KMS-11 (cell line): ENCODE data around the gene EVI5.

Experiments used
- H2AFZ ChIP-seq: fragments of 200-600 bp; sonication (generic); 2 replicates; pipeline ENCODE4 v1.6.1; 2016; ENCODE audit warnings: antibody characterized with exemption, mixed run types, low read depth
- H3K27ac ChIP-seq: fragments of 200-600 bp; sonication (generic); 2 replicates; pipeline ENCODE4 v1.6.1; 2016; ENCODE audit warnings: mild to moderate bottlenecking, mixed run types
- H3K27me3 ChIP-seq: fragments of 200-600 bp; sonication (generic); 2 replicates; pipeline ENCODE4 v1.6.1; 2017; ENCODE audit warnings: mild to moderate bottlenecking, low read depth, mixed run types, moderate library complexity; ENCODE audit not compliant: insufficient read depth
- H3K36me3 ChIP-seq: fragments of 200-600 bp; sonication (generic); 2 replicates; pipeline ENCODE4 v1.6.1; 2017; ENCODE audit warnings: mild to moderate bottlenecking, mixed run types; ENCODE audit not compliant: insufficient read depth
- H3K4me1 ChIP-seq: fragments of 200-600 bp; sonication (generic); 2 replicates; pipeline ENCODE4 v1.6.1; 2016; ENCODE audit warnings: mild to moderate bottlenecking, low read depth, mixed run types; ENCODE audit not compliant: poor library complexity, severe bottlenecking
- H3K4me2 ChIP-seq: fragments of 200-600 bp; sonication (generic); 2 replicates; pipeline ENCODE4 v1.7.0; 2016; ENCODE audit warnings: mild to moderate bottlenecking, mixed run types
- H3K4me3 ChIP-seq: fragments of 200-600 bp; sonication (generic); IDR thresholded peaks from 2 replicates; pipeline ENCODE4 v1.6.1; 2017; ENCODE audit warnings: low read depth, low read length, mixed read lengths; ENCODE audit not compliant: insufficient read depth
- H3K79me2 ChIP-seq: fragments of 200-600 bp; sonication (generic); 2 replicates; pipeline ENCODE4 v1.6.1; 2016; ENCODE audit warnings: low read depth, mixed run types; ENCODE audit not compliant: insufficient read depth
- H3K9ac ChIP-seq: fragments of 200-600 bp; sonication (generic); 2 replicates; pipeline ENCODE4 v1.6.1; 2016; ENCODE audit warnings: mild to moderate bottlenecking, mixed run types
- H4K20me1 ChIP-seq: fragments of 200-600 bp; sonication (generic); 2 replicates; pipeline ENCODE4 v1.6.1; 2016; ENCODE audit warnings: mild to moderate bottlenecking, mixed run types; ENCODE audit not compliant: insufficient read depth
- TF ChIP-seq, protein P1 (sequence below): fragments of 200-600 bp; sonication (generic); conservative IDR thresholded peaks from 2 replicates; pipeline ENCODE4 v1.6.1; 2017; ENCODE audit warnings: low read depth, mild to moderate bottlenecking, antibody characterized with exemption, low read length, moderate library complexity, mixed read lengths

EVI5 gene

DNA sequence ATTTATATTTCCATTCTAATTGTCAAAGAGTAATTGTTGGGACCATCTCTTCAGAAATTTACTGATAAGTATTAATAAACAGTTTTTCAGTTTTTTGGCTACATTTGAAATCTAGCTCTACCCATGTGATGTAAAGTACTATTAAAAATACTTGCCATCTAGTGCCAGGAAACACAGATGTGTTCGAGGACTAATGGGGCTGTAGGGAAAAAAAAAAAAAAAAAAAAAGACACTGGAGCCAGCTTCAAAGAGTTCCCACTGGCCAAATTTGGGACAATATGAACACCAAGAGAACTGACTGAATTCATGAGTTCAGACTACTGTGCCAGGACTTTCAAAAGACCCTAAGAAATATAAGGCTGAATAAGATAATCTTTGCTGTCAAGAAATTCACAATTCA, 233.0 kb downstream of the EVI5 start:
- Histone ChIP-seq H4K20me1 (no peaks in the 10 kb centered on the region), H3K36me3 (no peaks in the 10 kb centered on the region), H3K4me2 (no peak overlapping the region), H3K27ac (no peak overlapping the region), H3K4me1 (no peaks in the 10 kb centered on the region), H3K79me2 (no peaks in the 10 kb centered on the region), H2AFZ (no peak overlapping the region), H3K9ac (no peak overlapping the region), H3K4me3 (no peak overlapping the region), H3K27me3 (no peaks in the 10 kb centered on the region)
- TF ChIP-seq, protein P1, sequence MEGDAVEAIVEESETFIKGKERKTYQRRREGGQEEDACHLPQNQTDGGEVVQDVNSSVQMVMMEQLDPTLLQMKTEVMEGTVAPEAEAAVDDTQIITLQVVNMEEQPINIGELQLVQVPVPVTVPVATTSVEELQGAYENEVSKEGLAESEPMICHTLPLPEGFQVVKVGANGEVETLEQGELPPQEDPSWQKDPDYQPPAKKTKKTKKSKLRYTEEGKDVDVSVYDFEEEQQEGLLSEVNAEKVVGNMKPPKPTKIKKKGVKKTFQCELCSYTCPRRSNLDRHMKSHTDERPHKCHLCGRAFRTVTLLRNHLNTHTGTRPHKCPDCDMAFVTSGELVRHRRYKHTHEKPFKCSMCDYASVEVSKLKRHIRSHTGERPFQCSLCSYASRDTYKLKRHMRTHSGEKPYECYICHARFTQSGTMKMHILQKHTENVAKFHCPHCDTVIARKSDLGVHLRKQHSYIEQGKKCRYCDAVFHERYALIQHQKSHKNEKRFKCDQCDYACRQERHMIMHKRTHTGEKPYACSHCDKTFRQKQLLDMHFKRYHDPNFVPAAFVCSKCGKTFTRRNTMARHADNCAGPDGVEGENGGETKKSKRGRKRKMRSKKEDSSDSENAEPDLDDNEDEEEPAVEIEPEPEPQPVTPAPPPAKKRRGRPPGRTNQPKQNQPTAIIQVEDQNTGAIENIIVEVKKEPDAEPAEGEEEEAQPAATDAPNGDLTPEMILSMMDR, result no peak

DNA sequence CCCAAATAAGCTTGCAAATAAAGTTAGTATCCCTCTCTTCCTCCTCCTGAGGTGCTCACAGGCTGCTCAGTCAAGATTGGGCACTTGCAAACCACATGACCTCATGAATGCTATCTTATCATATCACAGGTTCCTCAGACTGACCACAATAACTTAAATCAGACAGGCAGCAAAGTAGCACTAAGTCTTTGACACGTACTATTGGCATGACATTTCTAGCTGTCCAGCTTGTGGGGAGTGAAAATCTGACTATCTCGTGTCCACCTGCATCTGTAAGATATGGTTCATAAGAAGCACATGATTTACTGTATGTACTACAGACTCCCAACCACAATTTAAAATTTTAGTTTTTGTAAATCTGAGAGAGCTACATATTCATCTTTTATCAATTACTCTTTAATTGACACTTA, 240.1 kb downstream of the EVI5 start:
- Histone ChIP-seq H3K9ac (no peak overlapping the region), H3K36me3 (no peaks in the 10 kb centered on the region), H3K79me2 (no peaks in the 10 kb centered on the region), H3K27ac (no peak overlapping the region), H3K4me2 (no peak overlapping the region), H4K20me1 (no peaks in the 10 kb centered on the region), H3K27me3 (no peaks in the 10 kb centered on the region), H2AFZ (no peak overlapping the region), H3K4me3 (no peak overlapping the region), H3K4me1 (peaks cover 5% of the 10 kb centered on the region)
- TF ChIP-seq, protein P1, result no peak

DNA sequence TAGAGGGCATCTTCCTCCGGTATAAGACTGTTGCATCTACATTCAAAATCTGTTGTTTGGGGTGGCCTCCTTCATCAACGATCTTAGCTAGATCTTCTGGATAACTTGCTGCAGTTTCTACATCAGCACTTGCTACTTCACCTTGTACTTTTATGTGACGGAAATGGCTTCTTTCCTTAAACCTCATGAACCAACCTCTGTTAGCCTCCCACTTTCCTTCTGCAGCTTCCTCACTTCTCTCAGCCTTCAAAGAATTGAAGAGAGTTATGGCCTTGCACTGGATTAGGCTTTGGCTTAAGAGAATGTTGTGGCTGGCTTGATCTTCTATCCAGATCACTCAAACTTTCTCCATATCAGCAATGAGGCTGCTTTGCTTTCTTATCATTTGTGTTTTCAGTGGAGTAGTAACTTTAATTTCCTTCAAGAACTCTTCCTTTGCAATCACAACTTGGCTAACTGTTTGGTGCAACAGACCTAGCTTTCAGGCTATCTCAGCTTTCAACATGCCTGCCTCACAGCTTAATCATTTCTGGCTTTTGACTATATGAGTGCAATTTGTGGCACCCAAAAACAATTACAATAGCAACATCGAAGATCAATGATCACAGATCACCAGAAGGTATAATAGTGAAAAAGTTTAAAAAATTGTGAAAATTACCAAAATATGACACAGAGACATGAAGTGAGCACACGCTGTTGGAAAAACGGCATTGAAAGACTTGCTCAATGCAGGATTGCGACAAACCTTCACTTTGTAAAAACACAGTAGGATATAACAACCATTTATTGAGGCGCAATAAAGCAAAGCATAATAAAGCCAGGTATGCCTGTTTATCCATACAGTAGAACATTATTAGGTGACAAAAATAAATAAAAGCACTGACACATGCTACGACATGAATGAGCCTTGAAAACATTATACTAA, 241.5 kb downstream of the EVI5 start:
- H3K27me3 ChIP-seq, result no peaks in the 10 kb centered on the region
- H3K4me1 ChIP-seq, result peaks cover 17% of the 10 kb centered on the region
- TF ChIP-seq, protein P1, result no peak
- H3K36me3 ChIP-seq, result no peaks in the 10 kb centered on the region
- H3K79me2 ChIP-seq, result no peaks in the 10 kb centered on the region
- H4K20me1 ChIP-seq, result no peaks in the 10 kb centered on the region
- no peak overlapping the region for H2AFZ ChIP-seq
- H3K4me2 ChIP-seq, result no peak overlapping the region
- no peak overlapping the region for H3K4me3 ChIP-seq
- no peak overlapping the region for H3K9ac ChIP-seq
- H3K27ac ChIP-seq, result no peak overlapping the region

DNA sequence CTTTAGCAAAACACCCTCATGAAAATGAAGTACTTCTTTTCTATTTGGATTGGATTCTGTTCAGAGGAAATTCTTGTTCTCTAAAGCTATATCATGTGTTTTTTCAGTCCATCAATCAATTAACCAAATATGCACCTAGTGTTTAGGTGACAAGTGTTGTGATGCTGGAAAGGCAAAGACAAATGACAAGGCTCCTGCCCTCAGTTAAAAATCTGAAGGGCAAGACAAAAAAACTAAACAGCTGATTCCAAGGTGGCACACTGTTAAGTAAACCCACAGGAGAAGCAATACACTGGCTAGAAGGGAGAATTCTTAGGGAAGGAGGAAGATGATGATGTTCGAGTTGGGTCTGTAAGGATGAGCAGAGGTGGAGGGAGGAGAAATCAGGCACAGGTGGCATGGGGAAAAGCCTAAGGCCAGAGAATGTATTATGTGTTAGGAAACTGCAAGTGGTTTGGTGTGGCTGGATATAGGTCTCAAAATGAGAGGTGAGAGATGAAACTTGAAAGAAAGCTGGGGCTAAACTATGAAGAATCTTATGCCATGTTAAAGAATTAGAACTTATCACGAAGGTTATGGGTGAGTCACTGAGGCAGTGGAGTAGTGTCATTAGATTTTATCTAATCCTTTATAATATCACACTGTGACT, 246.4 kb downstream of the EVI5 start:
- H4K20me1 ChIP-seq, result no peaks in the 10 kb centered on the region
- H3K4me3 ChIP-seq, result no peak overlapping the region
- H2AFZ ChIP-seq, result no peak overlapping the region
- peaks cover 42% of the 10 kb centered on the region for H3K4me1 ChIP-seq
- no peaks in the 10 kb centered on the region for H3K27me3 ChIP-seq
- H3K36me3 ChIP-seq, result no peaks in the 10 kb centered on the region
- peak overlapping the region; percentile 71 for H3K27ac ChIP-seq
- H3K9ac ChIP-seq, result no peak overlapping the region
- peak overlapping the region; percentile 70 for H3K4me2 ChIP-seq
- TF ChIP-seq, protein P1, result no peak
- no peaks in the 10 kb centered on the region for H3K79me2 ChIP-seq
